Skeletal muscle cell (primary cell): ENCODE measurements around the gene FILIP1.

ENCODE experiments used
- DNase-seq: peaks from one replicate; pipeline ENCODE4 v3.0.0-alpha.2; 2010; ENCODE audit warnings: low read depth
- H3K4me3 ChIP-seq: 2 replicates; pipeline ENCODE4 v1.5.1; 2011; ENCODE audit warnings: low read depth, mild to moderate bottlenecking, control low read depth, low read length, moderate library complexity

FILIP1 gene

GRCh38 chr6:75495011-75495410 lies 1.4 kb upstream of the FILIP1 start:
- no peak for DNase-seq
- H3K4me3 ChIP-seq, result no peak overlapping the region

GRCh38 chr6:75494290-75494689 lies 690 bp upstream of the FILIP1 start:
- no peak overlapping the region for H3K4me3 ChIP-seq

GRCh38 chr6:75492386-75493153 lies 1.0 kb downstream of the FILIP1 start:
- H3K4me3 ChIP-seq, result no peak overlapping the region
- DNase-seq, result no peak

More at GRCh38 chr6:75494290-75494689, 690 bp upstream of the FILIP1 start:
- DNase-seq, result no peak

GRCh38 chr6:75491291-75491690 lies 2.3 kb downstream of the FILIP1 start:
- DNase-seq, result no peak
- no peak overlapping the region for H3K4me3 ChIP-seq

GRCh38 chr6:75490706-75491105 lies 2.9 kb downstream of the FILIP1 start:
- no peak for DNase-seq
- H3K4me3 ChIP-seq, result no peak overlapping the region

- H3K4me3 ChIP-seq, result no peak overlapping the region
- DNase-seq, result peak; percentile 41
These were observed 4.6 kb downstream of the FILIP1 start for GRCh38 chr6:75489025-75489424.

GRCh38 chr6:75488033-75488432 lies 5.6 kb downstream of the FILIP1 start:
- H3K4me3 ChIP-seq, result no peak overlapping the region
- peak; percentile 73 for DNase-seq

- DNase-seq, result no peak
- no peak overlapping the region for H3K4me3 ChIP-seq
These were observed 6.6 kb downstream of the FILIP1 start for GRCh38 chr6:75486850-75487518.

GRCh38 chr6:75484535-75484934 lies 9.1 kb downstream of the FILIP1 start:
- no peak for DNase-seq
- no peak overlapping the region for H3K4me3 ChIP-seq

- no peak overlapping the region for H3K4me3 ChIP-seq
- no peak for DNase-seq
These were observed 10.3 kb downstream of the FILIP1 start for GRCh38 chr6:75483136-75483952.

GRCh38 chr6:75481936-75482593 lies 11.5 kb downstream of the FILIP1 start:
- no peak overlapping the region for H3K4me3 ChIP-seq
- peak; percentile 84 for DNase-seq

- DNase-seq, result no peak
- no peak overlapping the region for H3K4me3 ChIP-seq
These were observed 12.2 kb downstream of the FILIP1 start for GRCh38 chr6:75481394-75481793.

- no peak overlapping the region for H3K4me3 ChIP-seq
- no peak for DNase-seq
These were observed 13.2 kb downstream of the FILIP1 start for GRCh38 chr6:75480425-75480824.

GRCh38 chr6:75479712-75480111 lies 13.9 kb downstream of the FILIP1 start:
- no peak for DNase-seq
- no peak overlapping the region for H3K4me3 ChIP-seq

- no peak for DNase-seq
- no peak overlapping the region for H3K4me3 ChIP-seq
These were observed 14.7 kb downstream of the FILIP1 start for GRCh38 chr6:75478929-75479328.

GRCh38 chr6:75472885-75473284 lies 20.7 kb downstream of the FILIP1 start:
- DNase-seq, result no peak
- no peak overlapping the region for H3K4me3 ChIP-seq

- H3K4me3 ChIP-seq, result no peak overlapping the region
- DNase-seq, result no peak
These were observed 25.6 kb downstream of the FILIP1 start for GRCh38 chr6:75467966-75468365.

- H3K4me3 ChIP-seq, result no peak overlapping the region
- DNase-seq, result no peak
These were observed 26.3 kb downstream of the FILIP1 start for GRCh38 chr6:75467284-75467683.

GRCh38 chr6:75466636-75467035 lies 27.0 kb downstream of the FILIP1 start:
- no peak for DNase-seq
- H3K4me3 ChIP-seq, result no peak overlapping the region

- H3K4me3 ChIP-seq, result no peak overlapping the region
- no peak for DNase-seq
These were observed 29.7 kb downstream of the FILIP1 start for GRCh38 chr6:75463908-75464307.
